ENCODE measurements around the gene STYXL2.

Gene STYXL2

DNA sequence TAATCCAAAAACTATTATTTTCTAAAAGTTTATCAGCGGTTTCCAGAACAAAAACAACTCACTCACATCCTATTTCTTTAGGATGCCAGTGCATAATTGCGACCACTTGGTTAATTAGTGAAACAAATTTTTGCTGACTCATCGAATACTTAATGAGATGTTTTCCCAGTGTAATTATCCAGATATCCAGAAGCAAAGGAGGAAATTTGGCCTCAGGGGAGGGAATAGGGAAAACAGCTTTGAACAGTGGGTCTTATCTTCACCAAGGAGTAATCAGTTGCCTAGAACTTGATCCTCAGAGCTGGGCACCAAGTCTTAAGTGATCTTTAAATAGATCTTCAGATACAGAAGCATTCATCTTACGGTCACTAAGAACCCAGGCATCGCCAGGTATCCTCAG lies 24.3 kb downstream of the STYXL2 start:
- DNase-seq (ENCODE audit: low spot score) = no peak
- in situ Hi-C loops (cut with MboI; ENCODE audit: low pct_unique_long_range_greater_than_20kb, low sequenced_read_pairs, unreplicated experiment) = no loop called here
- TF ChIP-seq, protein P1, sequence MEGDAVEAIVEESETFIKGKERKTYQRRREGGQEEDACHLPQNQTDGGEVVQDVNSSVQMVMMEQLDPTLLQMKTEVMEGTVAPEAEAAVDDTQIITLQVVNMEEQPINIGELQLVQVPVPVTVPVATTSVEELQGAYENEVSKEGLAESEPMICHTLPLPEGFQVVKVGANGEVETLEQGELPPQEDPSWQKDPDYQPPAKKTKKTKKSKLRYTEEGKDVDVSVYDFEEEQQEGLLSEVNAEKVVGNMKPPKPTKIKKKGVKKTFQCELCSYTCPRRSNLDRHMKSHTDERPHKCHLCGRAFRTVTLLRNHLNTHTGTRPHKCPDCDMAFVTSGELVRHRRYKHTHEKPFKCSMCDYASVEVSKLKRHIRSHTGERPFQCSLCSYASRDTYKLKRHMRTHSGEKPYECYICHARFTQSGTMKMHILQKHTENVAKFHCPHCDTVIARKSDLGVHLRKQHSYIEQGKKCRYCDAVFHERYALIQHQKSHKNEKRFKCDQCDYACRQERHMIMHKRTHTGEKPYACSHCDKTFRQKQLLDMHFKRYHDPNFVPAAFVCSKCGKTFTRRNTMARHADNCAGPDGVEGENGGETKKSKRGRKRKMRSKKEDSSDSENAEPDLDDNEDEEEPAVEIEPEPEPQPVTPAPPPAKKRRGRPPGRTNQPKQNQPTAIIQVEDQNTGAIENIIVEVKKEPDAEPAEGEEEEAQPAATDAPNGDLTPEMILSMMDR (IDR thresholded peaks at IDR 0.05; ENCODE audit: extremely low read depth, insufficient read depth, missing control alignments) = no peak

DNA sequence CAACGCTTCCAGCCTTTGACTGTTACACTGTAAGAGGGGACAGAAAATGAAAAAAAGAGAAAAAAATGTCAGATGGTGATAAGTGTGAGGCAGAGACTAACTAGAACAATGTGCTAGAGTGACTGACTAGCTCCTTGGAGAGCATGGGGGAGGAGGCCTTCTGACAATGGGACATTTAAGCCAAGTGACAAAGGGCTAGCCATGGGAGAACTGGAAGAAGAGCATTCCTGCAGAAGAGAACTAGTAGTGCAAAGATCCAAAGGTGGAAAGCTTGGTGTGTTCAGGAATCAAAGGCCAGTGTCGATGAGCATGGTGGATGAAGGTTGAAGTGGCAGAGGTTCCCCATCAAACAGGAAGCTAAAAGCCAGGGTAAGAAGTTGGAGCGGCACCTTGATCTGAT lies 25.8 kb downstream of the STYXL2 start:
- no peak for DNase-seq (ENCODE audit: low spot score)
- in situ Hi-C loops (cut with MboI; ENCODE audit: low pct_unique_long_range_greater_than_20kb, low sequenced_read_pairs, unreplicated experiment) = no loop called here
- TF ChIP-seq, protein P1 (IDR thresholded peaks at IDR 0.05; ENCODE audit: extremely low read depth, insufficient read depth, missing control alignments) = no peak

DNA sequence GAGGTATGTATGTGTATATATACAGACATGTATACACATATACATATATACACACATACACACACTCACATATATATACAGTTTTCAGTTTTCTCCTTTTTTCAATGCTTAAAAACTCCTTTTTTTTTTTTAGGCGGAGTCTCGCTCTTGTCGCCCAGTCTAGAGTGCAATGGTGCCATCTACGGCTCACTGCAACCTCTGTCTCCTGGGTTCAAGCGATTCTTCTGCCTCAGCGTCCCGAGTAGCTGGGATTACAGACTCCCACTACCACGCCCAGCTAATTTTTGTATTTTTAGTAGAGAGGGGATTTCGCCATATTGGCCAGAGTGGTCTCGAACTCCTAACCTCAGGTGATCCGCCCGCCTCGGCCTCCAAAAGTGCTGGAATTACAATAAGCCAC lies 27.0 kb downstream of the STYXL2 start:
- no peak for DNase-seq (ENCODE audit: low spot score)
- in situ Hi-C loops (cut with MboI; ENCODE audit: low pct_unique_long_range_greater_than_20kb, low sequenced_read_pairs, unreplicated experiment) = no loop called here
- TF ChIP-seq, protein P1 (IDR thresholded peaks at IDR 0.05; ENCODE audit: extremely low read depth, insufficient read depth, missing control alignments) = peak; percentile 2

DNA sequence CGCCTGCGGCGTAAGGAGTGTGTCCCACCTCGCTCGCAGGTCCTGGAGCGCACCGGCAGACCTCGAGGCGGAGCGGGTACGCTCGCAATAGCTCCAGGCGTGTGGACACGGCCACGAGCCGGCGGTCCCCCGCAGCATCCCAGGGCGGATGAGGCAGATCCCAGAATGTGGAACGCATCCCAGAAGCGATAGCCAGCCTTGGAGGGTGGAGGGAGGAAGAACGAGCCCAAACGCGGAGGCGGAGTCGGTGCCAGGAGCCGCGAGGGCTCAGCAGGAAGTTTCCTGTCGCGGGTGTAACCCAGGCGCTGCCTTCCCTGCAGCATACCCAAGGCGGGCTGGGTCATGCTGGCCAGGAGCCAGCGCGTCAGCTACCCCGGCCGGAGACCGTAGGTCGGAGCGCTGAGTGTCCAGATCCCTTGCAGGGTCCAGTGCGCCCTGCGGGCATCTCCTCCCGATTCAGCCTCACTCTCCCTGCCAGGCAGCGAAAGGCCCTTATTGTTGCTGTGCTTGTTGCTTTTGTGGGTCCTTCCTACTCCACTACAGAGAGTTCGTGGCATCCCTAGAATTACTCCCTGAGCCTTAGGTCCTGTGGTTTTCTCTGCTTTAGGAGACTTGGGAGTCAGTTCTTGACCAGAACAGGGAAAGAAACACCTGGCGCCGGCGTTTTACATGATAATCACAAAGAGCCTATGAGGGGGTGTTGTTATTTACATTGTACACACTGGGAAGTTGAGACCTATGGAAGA lies 27.7 kb downstream of the STYXL2 start:
- TF ChIP-seq, protein P1 (IDR thresholded peaks at IDR 0.05; ENCODE audit: extremely low read depth, insufficient read depth, missing control alignments) = no peak
- DNase-seq (ENCODE audit: low spot score) = no peak
- in situ Hi-C loops (cut with MboI; ENCODE audit: low pct_unique_long_range_greater_than_20kb, low sequenced_read_pairs, unreplicated experiment) = no loop called here

DNA sequence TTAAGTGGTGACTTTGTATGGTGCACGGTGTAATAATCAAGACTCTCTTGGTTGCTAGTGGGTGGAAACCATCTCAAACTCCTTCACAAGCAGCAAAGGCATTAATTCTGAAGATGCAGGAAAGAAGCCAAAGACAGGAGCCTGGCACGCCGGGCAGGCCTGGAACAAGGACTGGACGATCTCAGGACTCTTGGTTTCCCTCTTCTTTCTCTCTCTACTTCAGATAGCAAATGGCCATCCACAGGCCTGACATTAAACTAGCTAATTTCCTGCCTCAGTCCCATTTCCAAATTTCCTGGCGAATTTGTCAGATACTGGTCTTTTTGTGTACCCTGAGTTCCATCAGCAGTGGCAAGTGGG lies 28.2 kb downstream of the STYXL2 start:
- TF ChIP-seq, protein P1 (IDR thresholded peaks at IDR 0.05; ENCODE audit: extremely low read depth, insufficient read depth, missing control alignments) = no peak
- in situ Hi-C loops (cut with MboI; ENCODE audit: low pct_unique_long_range_greater_than_20kb, low sequenced_read_pairs, unreplicated experiment) = no loop called here

DNA sequence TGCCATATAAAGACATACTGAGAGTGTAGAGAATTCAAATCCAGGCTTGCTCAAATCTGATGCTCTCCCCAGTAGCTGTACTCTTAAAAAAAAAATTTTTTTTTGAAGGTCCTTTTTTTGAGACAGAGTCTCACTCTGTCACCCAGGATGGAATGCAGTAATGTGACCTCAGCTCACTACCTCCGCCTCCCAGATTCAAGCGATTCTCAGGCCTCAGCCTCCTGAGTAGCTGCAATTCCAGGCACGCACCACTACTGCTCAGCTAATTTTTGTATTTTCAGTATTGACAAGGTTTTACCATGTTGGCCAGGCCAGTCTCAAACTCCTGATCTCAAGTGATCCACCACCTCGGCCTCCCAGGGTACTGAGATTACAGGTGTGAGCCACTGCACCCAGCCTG lies 28.7 kb downstream of the STYXL2 start:
- no peak for DNase-seq (ENCODE audit: low spot score)
- TF ChIP-seq, protein P1 (IDR thresholded peaks at IDR 0.05; ENCODE audit: extremely low read depth, insufficient read depth, missing control alignments) = no peak
- in situ Hi-C loops (cut with MboI; ENCODE audit: low pct_unique_long_range_greater_than_20kb, low sequenced_read_pairs, unreplicated experiment) = no loop called here

More for the DNA sequence above, 28.2 kb downstream of the STYXL2 start:
- no peak for DNase-seq (ENCODE audit: low spot score)

All from GM13977 (cell line).